CD4-positive, alpha-beta T cell treated with Interferon alpha-2 for 1 hour (primary cell): ENCODE results near the gene MSH3.

Experiments used
- DNase-seq, 2 donors: peaks; one replicate each; pipeline ENCODE4 v3.0.0-alpha.2; 2020 to 2022

The MSH3 gene

GRCh38 chr5:80654391-80655230, at the start of gene MSH3, which contains the start of gene DHFR:
MSH3 (plus strand) TSS chr5:80654652; CDS start chr5:80654728, 76 bp downstream.
DHFR (minus strand) TSS chr5:80654983; CDS start chr5:80654489, 494 bp downstream.
- peak; percentile 91 to 92 for DNase-seq

- DNase-seq = no peak
These were observed 47.1 kb upstream of the MSH3 start for GRCh38 chr5:80607343-80607742.

GRCh38 chr5:80607832-80608231, 46.6 kb upstream of the MSH3 start:
- no peak for DNase-seq

GRCh38 chr5:80608731-80609130, 45.7 kb upstream of the MSH3 start:
- DNase-seq = no peak

- no peak for DNase-seq
These were observed 44.8 kb upstream of the MSH3 start for GRCh38 chr5:80609692-80610091.

- no peak for DNase-seq
These were observed 39.1 kb upstream of the MSH3 start for GRCh38 chr5:80615266-80615914.

- DNase-seq = no peak
These were observed 36.0 kb upstream of the MSH3 start for GRCh38 chr5:80618438-80618837.

- DNase-seq = no peak
These were observed 35.4 kb upstream of the MSH3 start for GRCh38 chr5:80619086-80619485.

- DNase-seq = no peak
These were observed 34.2 kb upstream of the MSH3 start for GRCh38 chr5:80620211-80620610.

- no peak for DNase-seq
These were observed 31.7 kb upstream of the MSH3 start for GRCh38 chr5:80622756-80623155.

- DNase-seq = no peak
These were observed 30.5 kb upstream of the MSH3 start for GRCh38 chr5:80623999-80624398.

GRCh38 chr5:80625230-80625629, 29.2 kb upstream of the MSH3 start:
- DNase-seq = no peak

- no peak for DNase-seq
These were observed 25.2 kb upstream of the MSH3 start for GRCh38 chr5:80629281-80629680.

- no peak for DNase-seq
These were observed 22.9 kb upstream of the MSH3 start for GRCh38 chr5:80631278-80632259.

- DNase-seq = no peak
These were observed 21.8 kb upstream of the MSH3 start for GRCh38 chr5:80632700-80633099.

- no peak for DNase-seq
These were observed 20.3 kb upstream of the MSH3 start for GRCh38 chr5:80634193-80634592.

GRCh38 chr5:80641353-80641752, 13.1 kb upstream of the MSH3 start:
- no peak for DNase-seq

GRCh38 chr5:80644900-80645299, 9.6 kb upstream of the MSH3 start:
- no peak for DNase-seq

GRCh38 chr5:80646926-80647325, 7.5 kb upstream of the MSH3 start:
- DNase-seq = no peak

GRCh38 chr5:80653502-80653901, 950 bp upstream of the MSH3 start:
- DNase-seq = no peak

- DNase-seq = no peak
These were observed 430 bp upstream of the MSH3 start for GRCh38 chr5:80654054-80654390.

- DNase-seq = no peak
These were observed 851 bp downstream of the MSH3 start for GRCh38 chr5:80655231-80655774.

- DNase-seq = no peak
These were observed 2.0 kb downstream of the MSH3 start for GRCh38 chr5:80656425-80656824.
